H1 (cell line): ENCODE data around the gene GRID1. TPM values are rescaled to one million over a fixed set of nuclear protein-coding genes. Genes with fewer than 3 reads are reported as not detected.

Source experiments
- HDAC6 ChIP-seq: IDR thresholded peaks from one replicate; pipeline ENCODE4 v1.7.1; 2012; ENCODE audit warnings: low read depth, mild to moderate bottlenecking, inconsistent platforms, low read length, moderate library complexity
- RXRA ChIP-seq: IDR thresholded peaks from 2 replicates; pipeline ENCODE4 v1.6.1; 2011; ENCODE audit warnings: low read depth, mild to moderate bottlenecking, low read length, moderate library complexity; ENCODE audit not compliant: insufficient read depth
- polyA plus RNA-seq, 7 experiments: library from polyadenylated mRNA; depleted of rRNA in 3 of 7; stranded (reverse) in 5 of 7; unstranded in 2 of 7; fragments of >200 nt in 5 of 7; fragments of 200-250 nt in 2 of 7; gene quantifications; 1 replicate in 5 of 7; 2 replicates in 1 of 7; 4 replicates in 1 of 7; pipeline versions ENCODE4 v1.2.1 to v1.2.3, GENCODE V29; 2011 to 2013; ENCODE audit warnings: missing spikeins in 2 of 7, mixed read lengths in 2 of 7
- total RNA-seq: library from RNA; stranded (reverse); fragmentation: NEBNext Ultra II Directional; extraction: Animal tissue kit (Norgen Biotek cat#: 25700); gene quantifications from 2 replicates; pipeline ENCODE4 v1.2.1, GENCODE V29; 2021

Gene GRID1
- total and polyA plus RNA-seq, 2 of the 8 experiments (the other 6 are each of a cell fraction or from before 2014, with no cell fraction given): 0.22 to 0.30 TPM

- TF ChIP-seq HDAC6 (no peak), RXRA (no peak)
These were observed 201.5 kb downstream of the GRID1 start (continued) for GRCh38 chr10:86164960-86165630.
